Thymus (tissue), 11 donors: Measurements from ENCODE around the gene KRT33B. TPM values are rescaled to one million over a fixed set of nuclear protein-coding genes. Genes with fewer than 3 reads are reported as not detected.

Experiments used
- DNase-seq, 9 donors: peaks; one replicate each; pipeline ENCODE4 v3.0.0-alpha.2; 2013; ENCODE audit warnings: low spot score in 9 of 9, low read depth in 6 of 9, missing footprints in 1 of 9
- H3K27ac ChIP-seq, 2 donors: one replicate each; pipeline ENCODE4 v1.5.1; 2013; ENCODE audit warnings: control low read depth in 1 of 2, low read depth in 1 of 2, low read length in 1 of 2, mild to moderate bottlenecking in 1 of 2, moderate library complexity in 1 of 2
- H3K27me3 ChIP-seq, 2 donors: one replicate each; pipeline ENCODE4 v1.5.1; 2013; ENCODE audit warnings: low read length in 1 of 2; ENCODE audit not compliant: control insufficient read depth in 2 of 2, insufficient read depth in 1 of 2
- H3K36me3 ChIP-seq, 2 donors: one replicate each; pipeline ENCODE4 v1.5.1; 2013; ENCODE audit warnings: low read length in 1 of 2, mild to moderate bottlenecking in 1 of 2, moderate library complexity in 1 of 2; ENCODE audit not compliant: control insufficient read depth in 2 of 2, insufficient read depth in 2 of 2
- H3K4me1 ChIP-seq, 2 donors: one replicate each; pipeline ENCODE4 v1.5.1; 2013; ENCODE audit warnings: low read length in 2 of 2; ENCODE audit not compliant: control insufficient read depth in 2 of 2, insufficient read depth in 2 of 2
- H3K4me3 ChIP-seq, 2 donors: one replicate each; pipeline ENCODE4 v1.5.1; 2013; ENCODE audit warnings: low read length in 2 of 2, control low read depth in 1 of 2, mild to moderate bottlenecking in 1 of 2
- H3K9me3 ChIP-seq, 2 donors: one replicate each; pipeline ENCODE4 v1.5.1; 2013; ENCODE audit warnings: low read length in 1 of 2, mild to moderate bottlenecking in 1 of 2; ENCODE audit not compliant: control insufficient read depth in 2 of 2, insufficient read depth in 1 of 2
- WGBS: extraction: QIAGEN DNeasy Blood & Tissue Kit; methylation state at CpG from one replicate; pipeline ENCODE4 v1.1.7; 2013; 5-methylcytosine and 5-hydroxymethylcytosine counted together
- polyA plus RNA-seq: library from polyadenylated mRNA; stranded (reverse); fragments of 200-250 nt; gene quantifications from one replicate; pipeline ENCODE4 v1.2.3, GENCODE V29; 2013
- total RNA-seq: library from RNA; stranded (reverse); fragments of 120-200 nt; gene quantifications from one replicate; pipeline ENCODE4 v1.2.4, GENCODE V29; 2013
- donor health status: healthy.

The KRT33B gene
- total and polyA plus RNA-seq, 2 donors, result 1.7 to 6.1 TPM

DNA sequence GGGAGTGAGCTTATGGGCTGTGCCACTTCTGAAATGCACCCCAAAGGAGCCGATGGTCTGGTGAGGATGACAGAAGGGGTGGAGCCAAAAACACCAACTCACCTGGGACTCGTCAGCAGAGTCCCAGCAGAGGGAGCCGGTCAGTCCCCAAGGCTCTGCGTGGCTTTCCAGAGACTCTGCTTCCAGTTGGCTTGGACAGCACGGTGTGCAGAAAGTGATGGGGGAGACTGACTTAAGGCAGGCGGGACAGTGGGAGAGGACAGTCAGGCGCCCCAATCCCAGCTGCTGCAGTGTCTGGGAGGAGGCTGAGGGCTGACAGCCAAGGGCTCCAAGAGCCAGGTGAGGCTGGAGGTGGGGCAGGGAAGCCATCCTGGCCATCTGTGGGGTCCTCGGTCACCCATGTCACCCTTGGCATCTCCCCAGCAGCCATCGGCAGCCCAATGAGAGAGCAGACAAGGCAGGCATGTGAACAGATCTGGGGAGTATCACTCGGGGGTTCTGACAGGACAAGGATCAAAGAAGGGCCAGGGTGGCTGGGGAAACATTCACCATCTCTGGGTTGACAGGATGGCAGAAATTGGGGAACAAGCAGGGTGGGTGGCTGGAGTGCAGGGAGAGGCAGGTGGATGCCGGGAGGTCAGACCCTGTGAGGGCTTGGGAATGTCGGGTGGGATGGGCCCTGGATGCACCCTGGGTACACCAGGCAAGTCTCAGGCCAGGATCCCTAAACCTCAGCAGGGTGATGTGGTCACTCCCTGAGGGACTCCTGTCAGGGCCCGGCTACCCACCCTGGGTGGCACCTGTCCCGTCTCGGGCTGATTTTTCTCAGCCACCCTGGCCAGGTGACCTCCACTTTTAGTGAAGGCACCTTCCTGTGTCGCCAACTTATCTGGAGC, 45.2 kb downstream of the KRT33B start:
- Histone ChIP-seq H3K4me3 (no peak overlapping the region), H3K27me3 (no peaks in the 10 kb centered on the region), H3K9me3 (no peaks in the 10 kb centered on the region), H3K4me1 (no peaks in the 10 kb centered on the region), H3K27ac (no peak overlapping the region), H3K36me3 (no peaks in the 10 kb centered on the region)
- DNase-seq, result no peak
- 85% methylated on average over 16 of the region's 16 CpGs for WGBS

DNA sequence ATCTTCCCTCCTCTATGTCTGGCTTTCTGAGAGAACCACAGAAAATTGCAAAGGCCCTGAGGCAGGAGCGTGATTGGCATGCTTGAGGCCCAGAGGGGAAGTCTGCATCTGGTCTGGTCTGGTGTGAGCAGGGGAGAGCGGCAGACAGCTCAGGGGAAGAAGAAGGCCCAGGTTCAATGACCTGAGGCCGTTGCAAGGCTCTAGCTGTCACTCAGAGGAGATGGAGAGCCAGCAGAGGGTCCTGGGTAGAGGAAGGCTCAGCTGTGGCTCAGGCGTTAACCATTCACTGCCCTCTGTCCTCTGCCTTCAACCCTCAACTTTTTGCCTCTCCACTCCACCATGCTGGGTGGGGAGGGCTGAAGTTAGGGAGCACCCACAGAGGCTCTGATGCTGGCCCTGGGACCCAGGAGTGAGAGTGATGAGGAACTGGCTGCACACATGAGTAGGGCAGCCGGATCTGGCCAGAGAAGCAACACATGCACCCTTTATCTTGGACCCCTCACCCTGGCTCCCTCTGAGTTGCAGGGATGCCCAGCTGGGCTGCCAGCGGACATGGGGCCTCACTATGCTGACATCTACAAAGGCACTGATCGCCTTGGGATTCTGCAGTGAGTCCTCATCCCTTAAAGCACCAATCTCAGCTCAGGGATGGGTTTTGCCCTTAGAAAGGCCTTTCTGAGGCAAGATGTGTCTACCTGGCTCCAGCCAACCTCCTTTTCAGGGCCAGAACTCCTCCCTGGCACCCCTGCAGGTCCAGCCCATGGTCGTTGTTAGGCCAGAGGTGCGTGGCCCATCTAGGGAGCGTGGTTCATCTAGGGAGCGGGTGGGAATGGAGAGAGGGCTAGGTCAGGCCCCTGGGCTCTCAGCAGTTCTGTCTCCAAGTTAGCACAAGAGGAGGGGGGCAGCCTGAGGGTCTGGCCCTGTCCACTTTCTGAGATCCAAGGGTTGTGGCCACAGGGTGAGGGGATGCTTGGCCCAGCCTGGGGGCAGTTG, 46.4 kb downstream of the KRT33B start:
- WGBS, result 94% methylated on average over 11 of the region's 11 CpGs
- Histone ChIP-seq H3K27ac (no peak overlapping the region), H3K27me3 (no peaks in the 10 kb centered on the region), H3K4me1 (no peaks in the 10 kb centered on the region), H3K4me3 (no peak overlapping the region), H3K36me3 (no peaks in the 10 kb centered on the region), H3K9me3 (no peaks in the 10 kb centered on the region)
- DNase-seq, result no peak

DNA sequence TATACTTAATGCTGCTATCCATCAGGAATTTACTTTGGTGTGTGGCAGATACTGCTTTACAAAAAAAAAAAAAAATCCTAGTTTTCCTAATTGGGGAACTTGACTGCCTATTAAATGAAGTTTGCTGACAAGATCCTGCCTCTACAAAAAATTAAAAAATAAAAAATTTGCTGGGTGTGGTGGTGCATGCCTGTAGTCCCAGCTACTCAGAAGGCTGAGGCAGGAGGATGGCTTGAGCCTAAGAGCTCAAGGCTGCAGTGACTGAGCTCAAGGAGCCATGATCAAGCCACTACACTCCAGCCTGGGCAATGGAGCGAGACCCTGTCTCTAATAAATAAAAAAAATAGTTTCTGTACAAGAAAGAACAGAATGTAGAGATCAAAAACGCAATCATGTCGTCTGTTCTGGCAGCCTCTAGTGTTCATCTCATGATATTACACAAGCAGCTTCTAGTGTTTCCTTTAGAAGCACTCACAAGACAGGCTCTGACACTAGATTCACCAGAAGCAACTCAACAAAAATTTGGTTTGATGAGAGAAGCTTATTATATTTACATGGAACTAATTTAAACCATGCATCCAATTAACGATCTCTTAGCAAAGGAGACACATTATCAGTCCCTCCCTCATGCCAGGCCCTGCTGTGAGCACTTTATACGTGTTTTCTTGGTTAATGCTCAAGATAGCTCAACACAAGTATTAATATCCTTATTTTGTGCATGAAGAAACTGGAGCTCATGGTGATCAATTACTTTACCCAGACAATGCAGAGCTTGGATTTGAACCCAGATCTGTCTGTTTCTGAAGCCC, 47.3 kb downstream of the KRT33B start:
- Histone ChIP-seq H3K9me3 (no peaks in the 10 kb centered on the region), H3K4me3 (no peak overlapping the region), H3K4me1 (no peaks in the 10 kb centered on the region), H3K27me3 (no peaks in the 10 kb centered on the region), H3K27ac (no peak overlapping the region), H3K36me3 (no peaks in the 10 kb centered on the region)
- WGBS, result 47% methylated on average over 5 of the region's 5 CpGs
- DNase-seq, result peak in 2 of 9 donors; percentile 15 to 48

DNA sequence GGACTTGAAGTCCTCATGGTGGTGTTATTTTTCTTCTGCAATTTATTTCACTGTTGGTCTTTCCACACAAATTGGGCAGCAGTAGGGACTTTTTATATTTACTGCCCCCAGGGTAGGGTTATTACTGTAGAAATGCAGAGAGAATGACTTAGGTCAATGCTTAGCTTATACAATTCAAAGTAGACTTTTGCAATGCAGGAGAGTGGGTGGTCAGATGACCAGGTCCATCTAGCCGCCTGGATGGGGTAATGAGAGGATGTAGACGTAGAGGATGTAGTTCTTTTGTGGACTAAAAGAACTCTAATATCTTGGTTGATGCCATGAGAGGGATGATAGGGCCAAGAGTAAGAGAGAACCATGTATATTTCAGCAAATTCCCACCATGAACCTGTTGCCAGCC, 51.4 kb downstream of the KRT33B start:
- WGBS, result 52% methylated on average over 2 of the region's 2 CpGs
- no peaks in the 10 kb centered on the region for H3K9me3 ChIP-seq
- H3K36me3 ChIP-seq, result no peaks in the 10 kb centered on the region
- no peak for DNase-seq
- peaks cover 0 to 2% of the 10 kb centered on the region in 2 donors for H3K27me3 ChIP-seq
- H3K4me1 ChIP-seq, result no peaks in the 10 kb centered on the region
- H3K27ac ChIP-seq, result no peak overlapping the region
- H3K4me3 ChIP-seq, result no peak overlapping the region

DNA sequence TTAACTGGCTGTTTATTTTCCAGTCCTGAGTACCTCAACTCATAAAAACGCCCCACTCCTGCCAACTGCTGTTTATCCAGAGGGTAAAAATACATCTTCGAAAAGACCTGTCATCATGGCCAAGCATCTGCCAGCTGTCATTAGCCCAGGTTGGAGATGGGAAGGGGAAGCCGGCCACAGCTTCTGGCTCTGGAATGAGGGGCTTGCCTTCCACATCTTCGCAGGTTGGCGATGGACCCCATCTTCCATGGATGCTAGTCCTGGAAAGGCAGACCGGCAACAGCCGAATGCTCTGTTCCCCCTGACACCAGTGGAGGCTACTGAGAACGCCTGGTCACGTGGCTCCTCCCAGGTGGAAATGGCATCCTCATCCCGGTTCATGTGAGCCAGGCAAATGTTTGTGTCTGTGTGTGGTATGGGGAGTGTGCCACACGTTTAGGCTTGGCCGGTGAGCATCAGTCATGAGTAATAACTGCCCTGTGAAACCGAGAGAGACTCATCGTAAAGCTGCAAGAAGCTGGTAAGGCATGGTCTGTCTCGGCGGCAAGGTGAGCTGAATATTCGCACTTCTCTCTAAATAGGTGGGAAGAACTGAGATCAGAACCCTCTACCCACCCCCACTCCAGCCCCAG, 53.7 kb downstream of the KRT33B start:
- Histone ChIP-seq H3K4me3 (no peak overlapping the region), H3K9me3 (no peaks in the 10 kb centered on the region), H3K4me1 (no peaks in the 10 kb centered on the region), H3K27me3 (peaks cover 0 to 2% of the 10 kb centered on the region in 2 donors), H3K36me3 (no peaks in the 10 kb centered on the region), H3K27ac (no peak overlapping the region)
- DNase-seq, result no peak
- 94% methylated on average over 17 of the region's 17 CpGs for WGBS

DNA sequence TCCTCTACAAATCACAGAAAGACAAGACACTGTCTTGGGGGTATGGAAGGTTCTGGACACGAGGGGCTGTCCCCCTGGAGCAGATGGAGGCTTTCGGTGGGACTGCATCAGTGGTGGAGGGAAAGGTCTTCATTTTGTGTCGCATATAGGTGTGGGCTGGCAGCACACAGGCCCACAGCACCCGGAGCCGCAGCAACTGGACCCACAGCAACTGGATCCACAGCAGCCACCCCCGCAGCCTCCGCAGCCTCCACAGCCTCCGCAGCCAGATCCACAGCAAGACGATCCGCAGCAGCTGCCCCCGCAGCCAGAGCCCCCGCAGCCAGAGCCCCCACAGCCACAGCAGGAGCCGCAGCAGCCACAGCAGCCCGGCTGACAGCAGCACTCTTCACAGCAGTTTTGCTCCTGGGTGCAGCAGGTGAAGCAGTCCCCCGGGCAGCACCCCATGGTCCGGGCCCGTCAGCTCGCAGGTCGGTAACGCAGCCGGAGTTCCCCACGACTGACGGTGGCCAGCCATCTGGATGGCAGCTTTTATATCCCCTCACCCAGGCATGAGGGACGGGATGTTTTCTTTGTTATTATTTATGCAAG, 54.3 kb downstream of the KRT33B start, which contains the start of gene KRTAP17-1:
Gene KRTAP17-1 (minus strand): TSS at position 507 of the 591 bp plus-strand sequence. CDS start 60 bp downstream, at position 447.
- 93% methylated on average over 24 of the region's 24 CpGs for WGBS
- Histone ChIP-seq H3K27ac (no peak within 1 kb of the TSS), H3K4me1 (no peaks in the 10 kb centered on the region), H3K36me3 (no peaks in the 10 kb centered on the region), H3K9me3 (no peaks in the 10 kb centered on the region), H3K27me3 (peaks cover 0 to 2% of the 10 kb centered on the region in 2 donors), H3K4me3 (no peak within 1 kb of the TSS)
- DNase-seq, result no peak
